GM18907 (cell line): ENCODE results near the gene CCDC85B.
"Not testable (repeated sequence)": the region's sequence is repeated elsewhere in the genome, so short reads cannot be mapped to it uniquely, and the experiment has no call there.

Experiments used
- ATAC-seq: cut with Tn5 transposase; IDR thresholded peaks from one replicate; pipeline ENCODE4 v1.9.1; 2021; ENCODE audit warnings: mild to moderate bottlenecking, moderate library complexity; ENCODE audit not compliant: unreplicated experiment

Gene CCDC85B

DNA sequence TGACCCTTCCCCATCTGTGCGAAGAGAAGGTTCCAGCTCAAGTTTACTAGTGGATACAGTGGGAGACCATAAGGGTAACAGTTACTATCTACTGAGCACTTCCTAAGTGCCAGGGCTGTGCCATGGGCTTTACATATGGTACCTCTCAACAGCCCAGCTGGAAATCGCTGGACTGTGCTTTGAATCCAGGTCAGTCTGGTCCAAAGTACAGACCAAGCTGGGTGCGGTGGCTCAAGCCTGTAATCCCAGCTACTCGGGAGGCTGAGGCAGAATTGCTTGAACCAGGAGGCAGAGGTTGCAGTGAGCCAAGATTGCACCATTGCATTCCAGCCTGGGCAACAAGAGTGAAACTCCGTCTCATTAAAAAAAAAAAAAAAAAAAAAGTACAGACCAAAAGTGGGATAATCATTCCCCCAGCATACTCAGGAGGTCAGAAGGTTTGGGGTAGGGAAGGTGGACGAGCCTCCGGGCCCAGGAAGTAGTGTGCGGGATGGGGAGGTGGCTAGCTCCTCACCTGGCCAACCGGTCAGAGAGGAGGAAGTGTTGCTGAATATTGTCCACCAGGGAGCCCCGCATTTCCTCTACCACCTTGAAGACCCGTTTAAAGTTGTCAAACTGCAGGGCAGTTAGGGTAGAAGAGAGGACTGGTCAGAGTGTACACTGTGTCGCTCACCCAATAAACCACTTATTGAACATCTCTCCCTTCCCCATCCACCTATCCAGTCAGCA is 4.5 kb upstream of the CCDC85B start:
- ATAC-seq, result no peak

DNA sequence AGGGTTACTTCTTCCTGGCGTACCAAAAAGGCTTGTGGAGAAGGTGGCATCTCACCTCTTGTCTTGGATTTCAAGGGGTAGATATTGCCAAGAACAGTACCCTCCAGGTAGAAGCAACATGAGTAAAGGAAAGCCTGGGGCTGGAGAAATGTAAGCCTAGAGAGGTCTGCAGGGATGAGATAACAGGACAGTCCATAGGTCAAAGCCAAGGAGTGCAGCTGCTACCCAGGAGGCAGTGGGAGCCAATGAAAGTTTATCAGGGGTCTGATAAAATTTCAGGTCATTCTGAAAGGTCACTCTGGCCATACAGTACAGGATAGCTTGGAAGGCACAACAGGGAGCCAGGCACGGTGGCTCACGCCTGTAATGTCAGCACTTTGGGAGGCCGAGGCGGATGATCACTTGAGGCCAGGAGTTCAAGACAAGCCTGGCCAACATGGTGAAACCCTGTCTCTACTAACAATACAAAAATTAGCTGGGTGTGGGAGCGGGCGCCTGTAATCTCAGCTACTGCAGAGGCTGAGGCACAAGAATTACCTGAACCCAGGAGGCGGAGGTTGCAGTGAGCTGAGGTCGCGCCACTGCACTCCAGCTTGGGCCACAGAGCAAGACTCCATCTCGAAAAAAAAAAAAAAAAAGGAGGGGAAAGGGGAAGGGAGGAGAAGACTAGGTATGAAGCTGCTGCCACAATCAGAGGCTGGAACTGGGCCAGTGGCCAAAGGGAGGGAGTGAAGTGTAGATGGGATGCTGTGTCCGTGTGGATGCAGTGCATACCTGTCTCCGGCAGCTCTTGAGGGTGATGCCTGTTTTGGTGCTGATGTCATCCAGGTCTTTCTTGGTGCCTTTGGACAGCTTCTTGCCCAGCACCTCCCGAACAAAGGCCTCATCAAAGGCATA is 3.4 kb upstream of the CCDC85B start:
- ATAC-seq, result no peak

DNA sequence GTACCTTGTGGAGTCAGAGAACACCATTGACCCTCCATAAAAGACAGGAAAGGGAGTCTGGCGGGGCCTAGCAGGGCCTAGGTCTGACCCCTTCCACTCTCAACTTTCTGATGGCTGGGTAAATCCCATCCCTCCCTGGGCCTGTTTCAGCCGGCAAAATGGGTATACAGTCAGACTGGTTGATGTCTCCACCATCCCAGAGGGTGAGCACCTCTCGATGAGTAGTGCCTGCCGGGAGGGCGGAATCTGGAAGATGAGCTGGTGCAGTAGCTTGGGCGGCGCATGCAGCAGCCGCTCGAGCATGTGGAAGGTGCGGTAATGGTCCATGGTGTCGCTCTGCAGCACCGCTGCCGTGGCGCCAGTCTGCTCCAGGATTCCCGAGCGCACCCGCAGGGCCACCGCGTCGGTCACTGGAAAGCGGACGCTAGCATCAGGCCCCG is 2.7 kb upstream of the CCDC85B start:
- no peak for ATAC-seq

DNA sequence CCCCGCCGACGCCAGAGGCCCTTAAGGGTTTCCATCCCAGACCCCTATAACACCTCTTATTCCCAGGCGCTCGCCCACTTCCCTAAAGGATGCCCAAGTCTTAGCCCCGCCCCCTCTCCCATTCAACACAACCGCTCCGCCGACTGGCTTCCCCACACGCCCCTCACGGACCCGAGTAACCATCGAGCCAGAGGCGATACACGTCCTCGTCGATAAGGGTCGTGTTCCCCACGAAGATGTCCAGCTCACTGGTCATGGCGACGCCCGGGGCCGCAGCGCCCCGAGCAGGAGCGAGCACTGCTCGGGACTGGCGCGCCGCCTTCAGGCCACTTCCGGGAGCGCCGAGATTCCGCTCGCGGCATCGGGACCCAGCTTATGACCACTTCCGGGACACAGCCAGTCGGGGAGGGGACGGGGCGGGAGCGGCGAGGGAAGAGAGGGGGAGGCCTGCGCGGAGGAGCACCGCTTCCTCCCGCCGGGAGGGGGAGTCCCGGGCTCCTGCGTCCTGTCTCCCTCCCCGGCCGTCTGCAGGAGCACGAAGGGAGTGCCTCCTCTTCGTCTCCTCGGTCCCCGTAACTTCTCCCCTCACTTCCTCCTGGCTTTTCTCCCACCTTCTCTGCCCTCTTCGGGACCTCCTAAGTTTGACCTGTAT is 2.2 kb upstream of the CCDC85B start, which contains the start of gene FIBP:
Gene FIBP, minus strand, starts transcription at position 309 of the 652 bp plus-strand sequence. Its CDS starts 53 bp downstream, at position 256.
- ATAC-seq, result peak; percentile 51

DNA sequence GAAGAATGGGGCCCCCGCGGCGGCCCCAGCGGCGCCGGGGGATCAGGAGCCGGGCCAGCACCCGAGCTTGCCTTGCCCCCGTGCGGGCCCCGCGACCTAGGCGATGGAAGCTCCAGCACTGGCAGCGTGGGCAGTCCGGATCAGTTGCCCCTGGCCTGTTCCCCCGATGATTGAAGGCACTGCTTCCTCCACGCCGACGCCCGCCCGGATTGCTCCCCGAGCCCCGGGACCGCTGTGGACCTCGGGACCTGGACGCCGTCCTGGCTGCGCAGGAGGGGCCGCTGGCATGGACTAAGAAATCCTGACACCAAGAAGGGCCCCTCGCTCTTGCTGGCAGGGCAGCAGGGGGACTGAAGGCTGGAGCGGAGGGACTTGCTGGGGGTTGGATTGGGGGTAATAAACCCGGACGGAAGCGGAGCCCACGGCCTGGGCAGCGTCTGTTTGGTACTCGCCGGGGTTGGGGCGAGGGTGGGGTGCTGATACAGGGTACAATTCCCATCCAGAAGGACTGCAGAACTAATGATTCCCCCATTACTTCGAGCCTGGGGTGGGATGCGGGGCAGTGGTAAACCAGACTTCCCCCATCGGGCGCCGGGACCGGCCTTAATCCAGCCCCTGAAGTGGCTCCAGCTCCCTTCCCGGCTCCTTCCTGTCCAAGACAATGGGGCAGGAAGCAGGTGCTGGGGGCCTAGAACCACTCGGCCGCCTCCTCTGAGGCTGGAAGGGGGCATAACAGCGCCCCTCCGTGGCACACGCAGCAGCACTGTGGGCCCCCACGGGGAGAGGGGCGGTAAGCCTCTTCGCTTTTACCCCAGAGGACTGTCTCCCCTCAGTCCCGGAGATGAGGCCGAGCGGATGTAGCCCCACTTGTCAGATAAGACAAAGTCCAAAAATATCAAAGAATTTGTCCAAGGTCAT is 1.0 kb downstream of the CCDC85B start:
- ATAC-seq, result no peak

DNA sequence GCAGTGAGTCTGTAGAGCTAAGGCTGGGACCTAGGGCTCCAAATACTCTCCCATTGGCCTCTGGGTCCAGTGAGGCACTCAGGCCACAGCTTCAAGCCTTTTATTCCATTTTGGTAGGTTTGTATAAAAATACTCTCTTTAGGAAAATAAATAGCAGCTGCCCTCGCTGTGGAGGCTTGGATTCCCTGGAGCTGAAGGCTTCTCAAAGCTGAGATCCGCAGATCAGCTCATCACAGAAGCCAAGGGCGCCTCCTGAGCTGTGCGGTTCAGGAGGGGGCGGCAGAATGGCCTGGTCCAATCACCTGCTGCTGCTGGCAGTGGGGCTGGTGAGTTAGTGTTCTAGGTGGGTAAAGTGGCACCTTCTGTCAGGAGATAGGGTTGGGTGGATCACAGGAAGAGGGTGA is 1.7 kb downstream of the CCDC85B start:
- not testable (repeated sequence) for ATAC-seq

DNA sequence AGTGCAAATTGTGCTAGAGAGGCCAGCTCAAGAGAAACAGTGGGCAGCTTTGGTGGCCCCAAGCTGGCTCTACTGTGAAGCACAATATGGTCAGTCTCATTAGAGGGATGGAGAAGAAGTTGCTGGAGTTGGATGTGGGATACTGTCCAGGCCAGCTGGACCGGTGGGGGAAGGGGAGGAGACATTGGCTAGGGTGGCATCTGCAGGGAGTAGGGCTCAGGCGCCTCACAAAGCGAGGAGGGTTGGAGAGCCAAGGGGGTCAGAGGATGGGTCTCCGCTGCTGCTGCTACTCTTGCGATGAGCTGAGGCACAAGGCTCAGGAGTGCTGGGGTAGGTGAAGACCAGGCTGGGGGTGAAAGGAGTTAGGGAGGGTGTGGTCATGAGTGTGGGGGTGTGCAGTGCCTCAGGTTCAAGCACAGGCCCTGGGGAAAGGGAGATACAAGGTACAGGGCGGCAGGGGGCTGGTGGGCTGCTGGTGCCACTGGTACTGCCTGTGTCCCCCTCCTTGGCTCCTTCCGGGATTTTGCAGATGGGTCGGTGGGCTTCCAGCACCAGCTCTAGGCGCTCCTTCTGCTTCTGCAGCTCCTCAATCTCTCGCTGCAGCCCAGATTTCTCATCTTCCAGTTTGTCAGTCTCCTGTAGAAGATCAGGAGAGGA is 2.3 kb downstream of the CCDC85B start:
- ATAC-seq, result no peak

DNA sequence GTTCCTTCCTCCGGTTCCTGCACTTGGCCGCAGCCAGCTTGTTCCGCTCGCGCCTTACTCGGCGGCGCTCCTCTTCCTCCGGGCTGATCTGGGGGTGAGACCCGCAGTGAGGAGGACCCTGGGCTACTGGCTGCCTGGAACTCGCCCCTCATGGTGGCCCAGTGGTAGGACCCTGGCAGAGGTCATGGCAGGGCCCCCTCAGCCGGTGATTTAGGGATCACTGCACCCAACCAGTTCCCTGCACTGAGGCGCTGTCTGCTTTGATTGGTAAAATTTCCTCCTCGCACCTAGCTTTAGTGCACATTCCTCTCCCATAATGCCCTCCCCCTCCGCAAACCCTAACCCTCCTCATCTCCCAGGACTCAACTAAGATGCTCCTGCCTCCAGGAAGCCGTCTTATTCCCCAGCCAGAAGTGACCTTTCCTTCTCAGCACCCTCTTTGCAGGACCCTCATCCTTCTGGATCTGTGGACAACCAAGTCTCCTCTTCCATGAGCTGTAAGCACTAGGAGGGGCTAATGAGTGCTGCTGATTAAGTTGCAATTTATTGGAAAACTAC is 3.6 kb downstream of the CCDC85B start:
- ATAC-seq, result no peak

DNA sequence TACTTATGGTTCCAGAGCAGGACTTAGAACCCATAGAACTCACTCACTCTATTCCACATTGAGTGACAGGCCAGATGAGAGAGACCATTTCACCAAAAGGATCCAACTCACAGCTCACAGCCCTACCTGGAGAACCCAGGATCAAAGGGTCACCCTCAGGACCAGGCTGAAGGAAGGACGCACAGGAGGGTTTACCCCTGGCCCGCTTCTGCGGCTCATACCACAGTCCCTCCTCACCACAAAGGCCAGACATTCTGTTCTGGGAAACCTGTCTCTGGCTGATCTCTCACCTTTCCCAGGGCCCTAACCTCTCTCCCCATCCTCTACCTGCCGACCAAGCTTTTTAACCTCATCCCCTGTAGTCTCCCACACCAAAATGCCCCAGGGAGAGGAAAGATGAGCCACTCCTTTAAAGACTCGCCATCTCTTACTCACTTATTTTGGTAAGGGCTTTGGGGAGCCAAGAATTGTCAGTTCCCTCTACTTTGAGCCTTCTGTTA is 5.1 kb downstream of the CCDC85B start:
- ATAC-seq, result no peak

DNA sequence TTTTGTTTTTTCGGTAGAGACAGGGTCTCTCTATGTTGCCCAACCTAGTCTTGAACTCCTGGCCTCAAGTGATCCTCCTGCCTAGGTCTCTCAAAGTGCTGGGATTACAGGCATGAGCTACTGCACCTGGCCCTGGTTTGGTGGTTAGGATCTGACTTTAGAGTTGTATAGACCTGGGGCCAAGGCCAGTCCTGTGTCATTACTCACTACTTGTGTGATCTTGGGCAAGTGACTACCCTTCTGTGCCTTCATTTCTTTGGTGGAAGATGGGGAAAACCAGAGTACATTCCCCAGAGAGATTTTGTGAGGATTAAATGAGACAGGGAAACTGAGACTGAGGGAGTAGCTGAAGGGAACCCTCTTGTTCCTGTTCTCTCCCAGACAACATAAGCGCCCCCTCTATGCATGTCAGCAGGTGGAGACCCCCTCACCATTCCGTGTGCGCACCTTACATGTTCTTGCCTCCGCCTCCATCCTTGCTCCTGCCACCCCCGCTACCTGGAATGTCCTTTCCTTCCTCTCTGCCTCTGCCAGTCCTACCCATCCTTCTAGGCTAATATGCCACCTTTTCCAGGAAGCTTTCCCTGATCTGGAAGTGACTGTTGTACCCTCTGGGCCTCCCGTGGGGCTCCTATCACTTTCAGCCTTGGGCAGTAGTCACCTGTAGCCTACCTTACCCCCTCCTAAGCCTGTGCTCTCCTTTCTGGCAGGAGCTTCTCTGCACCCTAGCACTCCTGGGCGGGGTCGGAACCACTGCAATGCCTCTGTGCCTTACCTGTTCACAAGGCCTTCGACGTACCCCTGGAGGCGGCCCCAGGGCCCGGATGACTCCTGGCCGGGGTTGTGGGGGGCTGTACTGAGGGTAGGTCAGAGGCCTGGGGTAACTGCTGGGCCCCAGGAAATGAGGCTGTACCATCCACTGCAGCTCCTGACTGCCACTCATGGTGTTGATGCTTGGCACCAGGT is 5.8 kb downstream of the CCDC85B start:
- no peak for ATAC-seq

DNA sequence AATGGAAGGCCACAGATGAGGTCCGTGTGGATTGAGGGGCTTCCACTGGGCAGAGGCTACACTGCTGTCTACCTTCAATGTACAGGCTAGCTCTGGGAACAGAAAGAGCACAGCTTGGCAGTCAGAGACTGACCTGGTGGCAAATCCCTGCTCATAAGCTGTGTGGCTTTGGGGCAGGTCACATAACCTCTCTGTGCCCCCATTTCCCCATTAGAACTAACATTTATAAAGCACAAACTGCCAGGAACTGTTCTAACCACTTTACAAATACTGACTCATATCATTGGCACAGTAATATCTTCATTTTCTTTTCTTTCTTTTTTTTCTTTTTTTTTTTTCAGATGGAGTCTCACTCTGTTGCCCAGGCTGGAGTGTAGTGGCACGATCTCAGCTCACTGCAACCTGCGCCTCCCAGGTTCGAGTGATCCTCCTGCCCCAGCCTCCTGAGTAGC is 6.6 kb downstream of the CCDC85B start:
- ATAC-seq, result no peak

DNA sequence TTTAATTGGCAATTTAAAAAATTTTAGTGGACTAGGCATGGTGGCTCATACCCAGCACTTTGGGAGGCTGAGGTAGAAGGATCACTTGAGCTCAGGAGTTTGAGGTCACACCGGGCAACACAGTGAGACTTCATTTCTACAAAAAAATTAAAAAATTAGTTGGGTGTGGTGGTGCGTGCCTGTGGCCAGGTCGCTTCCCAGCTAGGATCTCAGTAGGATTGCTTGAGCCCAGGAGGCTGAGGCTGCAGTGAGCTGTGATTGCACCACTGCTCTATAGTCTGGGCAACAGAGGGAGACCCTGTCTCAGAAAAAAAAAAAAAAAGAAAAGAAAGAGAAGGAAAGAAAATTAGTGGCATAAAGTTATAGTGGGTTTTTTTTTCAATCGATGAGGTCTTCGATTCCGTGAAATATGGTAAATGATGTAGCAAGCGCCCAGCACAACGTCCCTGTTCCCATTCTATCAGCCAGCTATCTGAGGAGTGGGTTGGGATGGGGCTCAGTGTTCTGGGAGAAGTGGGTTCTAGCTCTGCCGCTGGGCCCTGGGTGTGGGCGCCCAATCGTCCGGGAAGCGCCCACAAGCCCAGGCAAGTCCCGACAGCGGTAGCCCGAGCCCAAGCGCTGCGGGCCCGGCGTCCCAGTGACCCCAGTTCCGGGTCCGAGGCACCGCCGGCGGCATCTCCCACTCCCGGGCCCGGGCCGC is 8.3 kb downstream of the CCDC85B start:
- ATAC-seq, result no peak

DNA sequence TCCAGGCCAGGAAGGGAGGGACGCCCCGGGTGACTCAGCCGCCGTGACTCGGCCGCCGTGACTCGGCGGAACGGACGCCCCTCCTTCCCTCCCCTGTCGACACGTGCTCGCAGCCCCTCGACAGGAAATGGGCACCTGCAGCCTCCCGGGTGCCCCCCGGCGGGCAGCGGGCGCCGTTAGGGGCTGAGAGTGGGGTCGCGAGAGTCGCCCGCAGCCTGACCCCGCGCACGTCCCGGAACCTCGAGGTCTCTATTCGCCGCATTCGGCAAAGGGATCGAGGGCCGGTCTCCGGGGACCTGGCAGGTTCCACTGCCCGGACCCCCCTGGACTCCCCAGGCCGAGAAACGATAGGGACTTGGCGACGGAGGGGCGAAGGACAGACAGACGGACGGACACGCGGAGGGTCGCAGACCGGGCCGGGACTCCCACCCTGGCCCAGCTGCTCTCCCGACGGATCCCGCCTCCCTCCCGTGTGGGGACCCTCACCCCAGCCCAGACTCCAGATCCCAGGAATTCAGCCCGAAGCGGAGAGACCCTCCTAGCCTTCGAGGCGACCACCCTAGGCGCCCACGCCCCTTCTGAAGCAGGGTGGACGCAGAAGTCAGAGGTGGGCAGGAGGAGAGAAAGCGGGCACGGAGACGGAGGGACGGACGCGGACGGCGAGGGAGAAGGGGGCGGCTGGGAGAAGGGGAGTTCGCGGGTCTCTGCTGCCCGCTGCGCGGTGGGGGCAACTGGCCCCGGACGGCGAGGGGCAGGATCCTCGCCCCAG is 9.1 kb downstream of the CCDC85B start:
- ATAC-seq, result no peak

DNA sequence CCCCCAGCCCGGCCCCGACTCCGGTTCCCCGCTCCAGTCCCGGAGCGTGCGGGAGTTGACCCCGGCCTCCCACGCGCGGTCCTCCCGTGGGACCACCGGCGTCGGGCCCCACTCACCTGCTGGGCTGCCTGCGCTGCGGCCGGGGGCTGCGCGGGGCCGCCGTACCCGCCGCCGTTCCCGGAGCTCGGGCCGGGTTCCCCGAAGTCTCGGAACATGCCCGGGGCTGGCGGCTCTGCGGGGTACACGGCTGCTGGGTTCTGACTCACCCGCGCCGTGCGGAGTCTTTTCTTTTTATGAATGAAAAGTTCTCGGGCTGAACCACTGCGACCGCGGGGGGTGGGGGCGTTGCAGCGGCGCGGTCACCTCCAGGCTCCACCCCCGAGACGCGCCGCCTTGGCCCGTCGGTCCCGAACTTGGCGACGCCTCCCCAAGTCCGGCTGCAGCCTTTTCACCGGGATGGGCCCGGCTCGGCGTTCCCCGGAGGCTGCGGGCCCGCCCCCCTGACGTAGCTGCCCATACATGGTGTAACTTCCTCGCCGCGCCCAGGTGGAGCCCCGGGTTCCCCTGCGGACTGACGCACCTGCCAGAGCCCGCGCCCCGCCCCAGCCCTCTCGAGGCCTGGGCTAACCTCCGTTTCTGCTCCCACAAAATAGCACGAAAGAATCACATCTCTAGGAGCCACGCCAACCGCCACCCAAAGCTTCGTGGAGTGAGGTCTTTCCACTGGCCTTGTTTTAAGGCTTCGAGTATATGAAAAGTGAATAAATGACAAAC is 9.8 kb downstream of the CCDC85B start, which contains the start of gene FOSL1:
Gene FOSL1, minus strand, starts transcription at position 264 of the 774 bp plus-strand sequence. Its CDS starts 49 bp downstream, at position 215.
- peak; percentile 74 for ATAC-seq

DNA sequence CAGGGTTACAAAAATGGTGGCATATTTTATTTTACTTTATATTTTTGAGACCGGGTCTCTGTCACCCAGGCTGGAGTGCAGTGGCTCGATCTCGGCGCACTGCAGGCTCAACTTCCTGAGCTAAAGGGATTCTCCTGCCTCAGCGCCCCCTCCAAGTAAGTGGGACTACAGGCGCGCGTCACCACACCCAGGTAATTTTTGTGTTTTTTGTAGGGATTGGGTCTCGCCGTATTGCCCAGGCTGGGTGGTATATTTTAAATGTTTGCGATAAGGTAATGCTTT is 10.4 kb downstream of the CCDC85B start:
- ATAC-seq, result no peak

DNA sequence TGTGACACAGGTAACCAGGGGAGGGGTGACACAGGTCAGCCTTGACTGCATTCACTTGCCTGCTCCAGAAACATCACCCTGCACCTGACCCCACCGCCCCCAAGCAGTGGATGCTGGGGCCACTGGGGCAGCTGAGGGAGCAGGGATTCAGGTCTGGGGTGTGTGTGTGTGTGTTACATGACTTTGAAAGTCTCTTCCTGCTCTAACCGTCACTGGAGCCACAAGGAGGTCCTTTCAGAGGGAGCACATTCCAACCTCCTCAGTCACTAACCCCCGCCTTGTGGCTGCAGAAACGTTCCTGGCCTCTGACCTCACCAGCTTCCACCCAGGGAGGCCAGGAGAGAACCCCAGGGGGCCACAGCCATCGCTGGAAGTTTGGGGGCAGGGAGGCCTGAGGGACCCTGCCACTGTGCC is 12.6 kb downstream of the CCDC85B start:
- no peak for ATAC-seq
